NOMO-1 (cell line): ENCODE results near the gene TBL1Y.
"Not testable (repeated sequence)": the region's sequence is repeated elsewhere in the genome, so short reads cannot be mapped to it uniquely, and the experiment has no call there.

Source experiments
- DNase-seq, 2 experiments: peaks; one replicate each; lab custom pipeline; 2025; ENCODE audit not compliant: unreplicated experiment in 2 of 2; lab: John Stamatoyannopoulos, UW

Gene TBL1Y

DNA sequence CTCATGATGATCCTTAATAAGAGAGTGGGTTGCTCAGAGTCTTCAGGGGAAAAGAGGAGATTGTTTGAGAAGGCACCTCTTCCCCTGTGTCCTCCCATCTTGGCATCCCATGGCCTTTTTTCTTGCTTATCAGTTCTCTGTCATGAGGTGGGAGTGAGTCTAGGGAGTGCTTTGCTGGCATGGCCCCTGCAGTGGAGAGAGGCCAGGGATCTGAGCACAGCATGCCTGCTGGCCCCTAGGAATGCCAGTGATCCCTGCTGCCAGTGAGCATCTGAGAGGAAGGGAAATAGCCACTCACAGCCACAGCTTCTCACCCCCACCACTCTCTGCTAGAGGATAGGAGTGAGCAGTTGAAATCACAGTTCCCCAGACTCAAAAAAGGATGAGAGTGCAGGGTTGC is 168.2 kb downstream of the TBL1Y start:
- DNase-seq, result no peak

DNA sequence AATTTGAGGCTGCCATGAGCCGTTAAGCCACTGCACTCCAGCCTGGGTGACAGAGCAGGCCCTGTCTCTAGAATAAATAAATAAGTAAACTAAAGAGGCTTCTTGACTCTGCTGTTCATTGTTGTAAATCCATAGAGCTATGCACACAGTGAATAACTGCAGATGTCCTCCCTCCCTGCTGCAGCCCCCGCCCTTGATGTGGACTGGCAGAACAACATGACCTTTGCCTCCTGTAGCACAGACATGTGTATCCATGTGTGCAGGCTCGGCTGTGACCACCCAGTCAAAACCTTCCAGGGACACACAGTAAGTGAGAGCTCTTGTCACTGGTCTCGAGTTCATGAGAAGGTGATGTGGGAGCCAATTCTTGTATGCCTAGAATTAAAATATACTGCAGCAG is 170.1 kb downstream of the TBL1Y start:
- DNase-seq, result not testable (repeated sequence)

DNA sequence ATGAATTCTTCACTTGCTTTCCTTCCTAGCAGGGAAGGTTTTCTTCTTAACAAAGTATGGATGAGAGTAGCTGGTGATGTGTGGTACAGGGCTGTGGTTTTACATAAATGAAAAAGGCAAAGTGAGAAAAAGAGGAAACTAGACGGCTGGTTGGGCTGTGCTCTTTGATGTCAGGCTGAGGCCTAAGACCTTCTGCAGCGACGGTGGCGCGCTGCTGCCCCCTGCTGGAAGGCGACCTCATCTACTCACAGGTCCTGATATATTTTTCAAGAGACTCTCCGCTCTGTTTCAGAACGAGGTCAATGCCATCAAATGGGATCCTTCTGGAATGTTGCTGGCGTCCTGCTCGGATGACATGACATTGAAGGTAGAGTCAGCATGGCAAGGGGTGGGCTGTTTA is 175.1 kb downstream of the TBL1Y start:
- no peak for DNase-seq

GRCh38 chrY:7092836-7093235 is 182.3 kb downstream of the TBL1Y start:
- no peak for DNase-seq

- no peak for DNase-seq
Measured at GRCh38 chrY:7094365-7094764, 183.9 kb downstream of the TBL1Y start.

- DNase-seq, result no peak
Measured at GRCh38 chrY:7097021-7097420, 186.5 kb downstream of the TBL1Y start.

GRCh38 chrY:7099742-7100141 is 189.2 kb downstream of the TBL1Y start:
- DNase-seq, result no peak

DNA sequence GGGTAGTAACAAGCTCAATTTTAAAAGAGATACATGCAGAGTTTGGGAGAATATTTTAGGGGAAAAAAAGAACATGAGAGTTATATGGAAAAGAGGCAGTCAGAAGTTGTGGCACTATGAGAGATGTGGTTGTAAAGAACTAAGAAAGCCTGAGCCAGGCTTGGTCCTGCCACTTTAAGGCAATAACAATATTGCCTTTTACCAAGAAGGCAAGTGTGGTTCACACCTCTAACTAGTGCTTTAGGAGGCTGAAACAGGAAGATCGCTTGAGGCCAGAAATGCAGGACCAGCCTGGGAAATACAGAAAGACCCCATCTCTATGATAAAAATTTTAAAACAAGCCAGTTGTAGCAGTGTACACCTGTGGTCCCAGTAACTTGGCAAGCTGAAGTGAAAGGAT is 192.2 kb downstream of the TBL1Y start:
- DNase-seq, result no peak

DNA sequence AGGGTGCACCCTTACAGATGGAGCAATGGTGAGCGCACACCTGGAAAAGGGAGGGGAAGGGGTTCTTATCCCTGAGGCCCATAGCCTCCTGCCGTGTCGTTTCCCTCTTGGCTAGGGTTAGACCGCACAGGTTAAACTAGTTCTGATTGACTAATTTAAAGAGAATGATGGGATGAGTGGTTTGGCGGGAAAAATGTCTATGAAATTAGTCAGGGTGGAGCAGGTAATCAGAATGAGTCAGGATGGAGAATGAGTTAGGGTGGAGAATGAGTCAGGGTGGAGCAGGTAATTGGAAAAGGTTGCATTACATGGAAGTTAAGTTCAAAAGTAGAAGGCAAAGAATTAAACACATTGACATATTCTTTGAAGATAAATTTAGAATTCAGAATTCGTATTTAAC is 196.7 kb downstream of the TBL1Y start:
- no peak for DNase-seq

DNA sequence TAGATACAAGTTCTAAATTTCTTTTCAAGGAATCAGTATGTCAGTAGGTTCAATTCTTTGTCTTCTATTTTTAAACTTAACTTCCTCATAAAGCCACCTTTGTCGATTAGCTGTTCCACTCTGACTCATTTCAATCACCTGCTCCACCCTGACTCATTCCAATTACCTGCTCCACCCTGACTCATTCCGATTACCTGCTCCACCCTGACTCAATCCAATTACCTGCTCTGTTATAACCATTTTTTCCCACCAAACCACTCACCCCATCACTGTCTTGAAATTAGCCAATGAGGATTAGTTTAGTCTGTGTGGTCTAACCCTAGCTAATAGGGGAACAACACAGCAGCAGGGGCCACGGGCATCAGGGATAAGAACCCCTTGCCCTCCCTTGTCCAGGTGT is 199.6 kb downstream of the TBL1Y start:
- DNase-seq, result no peak

- DNase-seq, result no peak
Measured at GRCh38 chrY:7115871-7116270, 205.4 kb downstream of the TBL1Y start.

- no peak for DNase-seq
Measured at GRCh38 chrY:7122202-7122601, 211.7 kb downstream of the TBL1Y start.

GRCh38 chrY:7125136-7126056 is 214.9 kb downstream of the TBL1Y start:
- DNase-seq, result no peak

DNA sequence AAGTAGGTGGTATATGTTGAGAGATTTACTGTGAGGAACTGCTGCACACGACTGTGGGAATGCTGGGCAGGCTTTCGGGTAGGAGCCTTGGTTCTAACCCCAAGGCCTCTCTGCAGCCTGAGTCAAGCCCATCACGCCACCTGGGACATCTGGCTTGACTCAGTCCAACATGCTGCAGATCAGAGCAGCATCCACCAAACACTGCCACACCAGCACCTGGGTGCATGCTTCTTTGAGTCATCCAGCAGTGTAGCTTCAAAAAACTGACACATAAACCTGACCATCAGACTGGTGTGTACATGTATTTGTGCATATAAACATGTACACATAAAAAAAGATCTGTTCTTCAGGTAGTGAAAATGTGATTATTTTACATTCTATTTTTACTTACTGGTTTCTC is 217.7 kb downstream of the TBL1Y start:
- DNase-seq, result no peak
